ENCODE measurements around the gene HAND1. TPM values are rescaled to one million over a fixed set of nuclear protein-coding genes. Genes with fewer than 3 reads are reported as not detected.
A peak's percentile ranks its signal among the peaks of the same experiment; 100 is the strongest.

The HAND1 gene
- total RNA-seq, 1 experiment from 2014 or later, result not detected

DNA sequence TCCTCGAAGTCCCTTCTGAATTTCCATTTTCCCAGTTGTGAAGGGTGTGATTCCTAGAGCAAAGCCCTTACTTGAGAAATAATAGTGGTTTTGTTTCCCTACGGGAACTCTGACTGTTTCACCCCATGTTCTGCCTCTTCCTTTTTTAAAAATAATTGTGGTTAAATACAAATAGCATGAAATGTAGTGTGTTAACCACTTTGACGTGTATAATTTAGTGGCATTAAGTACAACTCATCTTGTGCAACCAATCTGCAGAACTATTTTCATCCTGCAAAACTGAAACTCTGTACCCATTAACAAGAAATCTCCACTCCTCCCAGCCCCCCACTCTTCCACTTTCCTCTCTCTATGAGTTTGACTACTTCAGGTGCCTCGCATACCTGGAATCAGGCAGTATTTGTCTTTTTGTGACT lies 35.6 kb upstream of the HAND1 start:
- TF ChIP-seq, protein P1, sequence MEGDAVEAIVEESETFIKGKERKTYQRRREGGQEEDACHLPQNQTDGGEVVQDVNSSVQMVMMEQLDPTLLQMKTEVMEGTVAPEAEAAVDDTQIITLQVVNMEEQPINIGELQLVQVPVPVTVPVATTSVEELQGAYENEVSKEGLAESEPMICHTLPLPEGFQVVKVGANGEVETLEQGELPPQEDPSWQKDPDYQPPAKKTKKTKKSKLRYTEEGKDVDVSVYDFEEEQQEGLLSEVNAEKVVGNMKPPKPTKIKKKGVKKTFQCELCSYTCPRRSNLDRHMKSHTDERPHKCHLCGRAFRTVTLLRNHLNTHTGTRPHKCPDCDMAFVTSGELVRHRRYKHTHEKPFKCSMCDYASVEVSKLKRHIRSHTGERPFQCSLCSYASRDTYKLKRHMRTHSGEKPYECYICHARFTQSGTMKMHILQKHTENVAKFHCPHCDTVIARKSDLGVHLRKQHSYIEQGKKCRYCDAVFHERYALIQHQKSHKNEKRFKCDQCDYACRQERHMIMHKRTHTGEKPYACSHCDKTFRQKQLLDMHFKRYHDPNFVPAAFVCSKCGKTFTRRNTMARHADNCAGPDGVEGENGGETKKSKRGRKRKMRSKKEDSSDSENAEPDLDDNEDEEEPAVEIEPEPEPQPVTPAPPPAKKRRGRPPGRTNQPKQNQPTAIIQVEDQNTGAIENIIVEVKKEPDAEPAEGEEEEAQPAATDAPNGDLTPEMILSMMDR (IDR thresholded peaks at IDR 0.05; ENCODE audit: unreplicated experiment), result no peak
- Mint-ChIP-seq H3K9me3 (ENCODE audit: unreplicated experiment) (no peaks in the 10 kb centered on the region), H3K4me1 (ENCODE audit: insufficient read depth, unreplicated experiment) (no peaks in the 10 kb centered on the region), H3K4me3 (ENCODE audit: unreplicated experiment) (no peak overlapping the region), H3K36me3 (ENCODE audit: insufficient read depth, unreplicated experiment) (no peaks in the 10 kb centered on the region), H3K27ac (ENCODE audit: low read depth, unreplicated experiment) (no peak overlapping the region), H3K27me3 (ENCODE audit: insufficient read depth, unreplicated experiment) (peaks cover 40% of the 10 kb centered on the region)
- DNase-seq (ENCODE audit: unreplicated experiment), result peak; percentile 15
- no TSS peak for BruUV-seq (replicated peaks)
- CTCF ChIA-PET, result interaction anchor here (0.7 to 19.8 kb wide), 7 partner anchors 6 to 441 kb away, joined by 3 to 207 read pairs (median 3); no protein-coding TSS in a partner anchor
- POLR2A ChIA-PET, result interaction anchor here (1.2 kb wide), 1 partner anchor 28 kb away, joined by 4 read pairs; no protein-coding TSS in a partner anchor
- intact Hi-C loops (cut with micrococcal nuclease), result no loop called here

DNA sequence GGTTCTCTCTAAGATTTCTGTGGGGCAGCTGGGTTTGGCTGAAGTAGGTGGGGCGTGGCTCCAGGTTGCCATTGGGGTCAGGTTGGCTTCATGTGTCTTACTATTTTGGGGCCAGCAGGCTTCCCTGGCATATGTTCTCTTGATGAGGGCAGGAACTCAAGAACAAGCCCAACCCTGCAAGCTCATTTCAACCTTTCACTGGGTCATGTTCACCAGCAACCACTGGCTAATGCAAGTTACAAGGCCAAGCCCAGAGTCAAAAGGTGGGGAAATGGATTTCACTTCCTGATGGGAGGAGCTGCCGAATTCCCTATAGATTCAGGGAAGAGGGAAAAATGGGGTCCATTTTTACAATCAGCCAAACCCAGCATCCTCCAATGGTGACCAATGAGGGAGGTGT lies 34.0 kb upstream of the HAND1 start:
- intact Hi-C loops (cut with micrococcal nuclease), result no loop called here
- TF ChIP-seq, protein P1 (IDR thresholded peaks at IDR 0.05; ENCODE audit: unreplicated experiment), result no peak
- Mint-ChIP-seq H3K4me3 (ENCODE audit: unreplicated experiment) (no peak overlapping the region), H3K27me3 (ENCODE audit: insufficient read depth, unreplicated experiment) (peaks cover 55% of the 10 kb centered on the region), H3K27ac (ENCODE audit: low read depth, unreplicated experiment) (no peak overlapping the region), H3K36me3 (ENCODE audit: insufficient read depth, unreplicated experiment) (no peaks in the 10 kb centered on the region), H3K9me3 (ENCODE audit: unreplicated experiment) (no peaks in the 10 kb centered on the region), H3K4me1 (ENCODE audit: insufficient read depth, unreplicated experiment) (no peaks in the 10 kb centered on the region)
- no TSS peak for BruUV-seq (replicated peaks)
- no peak for DNase-seq (ENCODE audit: unreplicated experiment)
- POLR2A ChIA-PET, result interaction anchor here (1.2 kb wide), 1 partner anchor 11 kb away, joined by 6 read pairs; no protein-coding TSS in a partner anchor
- CTCF ChIA-PET, result interaction anchor here (0.7 to 19.8 kb wide), 8 partner anchors 8 to 100 kb away, joined by 3 to 207 read pairs (median 6); no protein-coding TSS in a partner anchor

DNA sequence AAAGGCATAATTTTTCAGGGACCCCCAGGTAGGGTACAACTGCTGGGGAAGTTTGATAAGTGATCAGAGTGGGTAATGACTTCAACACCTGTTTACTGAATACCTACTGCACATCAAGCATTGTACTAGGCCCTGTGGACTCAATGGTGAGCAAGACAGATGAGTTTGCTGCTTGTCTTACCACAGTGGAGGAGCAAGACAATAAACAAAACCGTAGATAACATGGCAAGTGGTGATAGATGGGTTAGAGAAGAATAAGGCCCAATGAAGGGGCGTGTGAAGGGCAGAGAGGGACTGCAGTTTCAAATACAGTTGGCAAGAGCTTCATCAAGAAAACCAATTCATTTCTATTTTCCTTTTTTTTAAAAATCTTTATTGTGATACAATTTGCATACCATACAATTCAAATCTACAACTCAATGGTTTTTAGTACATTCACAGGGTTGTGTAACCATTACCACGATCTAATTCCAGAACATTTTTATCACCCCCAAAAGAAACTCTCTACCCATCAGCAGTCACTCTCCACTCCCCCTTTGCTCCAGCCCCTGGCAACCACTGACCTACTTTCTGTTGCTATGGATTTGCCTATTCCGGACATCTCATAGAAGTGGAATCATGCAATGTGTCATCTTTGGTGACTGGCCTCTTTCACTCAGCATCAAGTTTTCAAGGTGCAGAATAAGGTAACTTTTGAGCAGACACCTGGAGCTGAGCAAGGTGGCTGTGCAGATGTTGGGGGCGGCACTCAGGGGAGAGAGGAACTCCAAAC lies 31.9 kb upstream of the HAND1 start:
- ChIA-PET POLR2A (interaction anchor here (0.7 to 1.2 kb wide), 2 partner anchors 8 to 27 kb away, joined by 3 read pairs; no protein-coding TSS in a partner anchor), CTCF (interaction anchor here (1.0 to 19.8 kb wide), 3 partner anchors 10 to 42 kb away, joined by 4 to 207 read pairs (median 8); no protein-coding TSS in a partner anchor)
- no TSS peak for BruUV-seq (replicated peaks)
- no peak overlapping the region for H3K4me3 Mint-ChIP-seq (ENCODE audit: unreplicated experiment)
- peaks cover 55% of the 10 kb centered on the region for H3K27me3 Mint-ChIP-seq (ENCODE audit: insufficient read depth, unreplicated experiment)
- intact Hi-C loops (cut with micrococcal nuclease), result no loop called here
- DNase-seq (ENCODE audit: unreplicated experiment), result no peak
- H3K36me3 Mint-ChIP-seq (ENCODE audit: insufficient read depth, unreplicated experiment), result no peaks in the 10 kb centered on the region
- no peak overlapping the region for H3K27ac Mint-ChIP-seq (ENCODE audit: low read depth, unreplicated experiment)
- H3K4me1 Mint-ChIP-seq (ENCODE audit: insufficient read depth, unreplicated experiment), result no peaks in the 10 kb centered on the region
- H3K9me3 Mint-ChIP-seq (ENCODE audit: unreplicated experiment), result no peaks in the 10 kb centered on the region
- TF ChIP-seq, protein P1 (IDR thresholded peaks at IDR 0.05; ENCODE audit: unreplicated experiment), result no peak

DNA sequence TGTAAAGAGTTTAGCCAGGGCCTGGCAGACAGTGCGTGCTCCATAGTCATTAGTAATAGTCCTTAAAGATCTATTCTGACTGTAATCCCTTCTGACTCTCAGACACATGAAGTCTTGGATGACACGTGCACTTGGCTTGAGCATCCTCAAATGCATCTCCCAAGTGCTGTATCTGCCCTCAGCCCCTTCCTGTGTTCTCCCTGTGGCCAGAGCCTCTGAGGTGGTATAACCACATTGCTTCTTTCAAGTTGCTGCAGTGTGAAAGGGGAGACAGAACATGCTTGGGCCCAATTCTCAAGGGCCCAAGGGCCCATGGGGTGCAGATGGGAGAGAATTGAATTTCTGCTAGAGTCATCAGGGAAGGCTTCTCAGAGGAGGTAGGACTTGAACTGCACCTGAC lies 30.1 kb upstream of the HAND1 start:
- H3K27me3 Mint-ChIP-seq (ENCODE audit: insufficient read depth, unreplicated experiment), result peaks cover 36% of the 10 kb centered on the region
- CTCF ChIA-PET, result interaction anchor here (0.7 to 19.8 kb wide), 4 partner anchors 12 to 50 kb away, joined by 4 to 207 read pairs (median 5); no protein-coding TSS in a partner anchor

More for the DNA sequence above, 30.1 kb upstream of the HAND1 start:
- intact Hi-C loops (cut with micrococcal nuclease), result no loop called here
- H3K27ac Mint-ChIP-seq (ENCODE audit: low read depth, unreplicated experiment), result no peak overlapping the region
- H3K9me3 Mint-ChIP-seq (ENCODE audit: unreplicated experiment), result no peaks in the 10 kb centered on the region
- H3K4me3 Mint-ChIP-seq (ENCODE audit: unreplicated experiment), result no peak overlapping the region
- BruUV-seq (replicated peaks), result no TSS peak
- TF ChIP-seq, protein P1 (IDR thresholded peaks at IDR 0.05; ENCODE audit: unreplicated experiment), result no peak
- POLR2A ChIA-PET, result no interaction called here
- H3K36me3 Mint-ChIP-seq (ENCODE audit: insufficient read depth, unreplicated experiment), result no peaks in the 10 kb centered on the region
- H3K4me1 Mint-ChIP-seq (ENCODE audit: insufficient read depth, unreplicated experiment), result no peaks in the 10 kb centered on the region
- DNase-seq (ENCODE audit: unreplicated experiment), result no peak

All from MCF 10A (cell line).